Astrocyte (in vitro differentiated cells and primary cell): ENCODE results near the gene FMN1. TPM values are rescaled to one million over a fixed set of nuclear protein-coding genes. Genes with fewer than 3 reads are reported as not detected.
A peak's percentile ranks its signal among the peaks of the same experiment; 100 is the strongest.

Experiments
- DNase-seq: peaks from one replicate; pipeline ENCODE4 v3.0.0-alpha.2; 2010; ENCODE audit warnings: low read depth
- FAIRE-seq: peaks from 2 replicates; lab custom pipeline; 2011; peaks lifted over from hg19 to GRCh38; lab: Jason Lieb, UNC
- H2AFZ ChIP-seq: 2 replicates; pipeline ENCODE4 v1.6.0; 2012; ENCODE audit warnings: low read depth, low read length, inconsistent platforms
- H3K27ac ChIP-seq: 2 replicates; pipeline ENCODE4 v1.5.1; 2011; ENCODE audit warnings: low read depth, low read length, inconsistent platforms
- H3K27me3 ChIP-seq: 2 replicates; pipeline ENCODE4 v1.6.0; 2011; ENCODE audit warnings: low read length, inconsistent platforms; ENCODE audit not compliant: insufficient read depth
- H3K36me3 ChIP-seq: 2 replicates; pipeline ENCODE4 v1.5.1; 2011; ENCODE audit warnings: low read length, inconsistent platforms; ENCODE audit not compliant: insufficient read depth
- H3K4me1 ChIP-seq: 2 replicates; pipeline ENCODE4 v1.5.1; 2011; ENCODE audit warnings: low read length, inconsistent platforms; ENCODE audit not compliant: insufficient read depth
- H3K4me2 ChIP-seq: 2 replicates; pipeline ENCODE4 v1.6.0; 2012; ENCODE audit warnings: low read length, inconsistent platforms
- H3K4me3 ChIP-seq: 2 replicates; pipeline ENCODE4 v1.5.1; 2011; ENCODE audit warnings: low read depth, mild to moderate bottlenecking, low read length, inconsistent platforms; ENCODE audit not compliant: insufficient read depth
- H3K79me2 ChIP-seq: 2 replicates; pipeline ENCODE4 v1.6.0; 2012; ENCODE audit warnings: mild to moderate bottlenecking, low read length, inconsistent platforms; ENCODE audit not compliant: insufficient read depth
- H3K9ac ChIP-seq: 2 replicates; pipeline ENCODE4 v1.6.0; 2012; ENCODE audit warnings: mild to moderate bottlenecking, low read length, inconsistent platforms
- H3K9me3 ChIP-seq: 2 replicates; pipeline ENCODE4 v1.5.1; 2012; ENCODE audit warnings: low read depth, mild to moderate bottlenecking, low read length, inconsistent platforms; ENCODE audit not compliant: insufficient read depth
- H4K20me1 ChIP-seq: 2 replicates; pipeline ENCODE4 v1.6.0; 2012; ENCODE audit warnings: low read length, inconsistent platforms; ENCODE audit not compliant: insufficient read depth
- H3K27ac Mint-ChIP-seq: one replicate; pipeline ENCODE4 v1.8.0; 2021; ENCODE audit warnings: mild to moderate bottlenecking, mixed read lengths; ENCODE audit not compliant: unreplicated experiment
- H3K27me3 Mint-ChIP-seq: one replicate; pipeline ENCODE4 v1.8.0; 2021; ENCODE audit warnings: low read depth, mixed read lengths; ENCODE audit not compliant: unreplicated experiment
- H3K36me3 Mint-ChIP-seq: one replicate; pipeline ENCODE4 v1.8.0; 2021; ENCODE audit warnings: low read depth, mixed read lengths; ENCODE audit not compliant: unreplicated experiment
- H3K4me1 Mint-ChIP-seq: one replicate; pipeline ENCODE4 v1.8.0; 2021; ENCODE audit warnings: low read depth, mixed read lengths; ENCODE audit not compliant: unreplicated experiment
- H3K4me3 Mint-ChIP-seq: one replicate; pipeline ENCODE4 v1.8.0; 2021; ENCODE audit warnings: mild to moderate bottlenecking, moderate library complexity, mixed read lengths; ENCODE audit not compliant: unreplicated experiment
- H3K9me3 Mint-ChIP-seq: one replicate; pipeline ENCODE4 v1.8.0; 2021; ENCODE audit warnings: mild to moderate bottlenecking, mixed read lengths; ENCODE audit not compliant: unreplicated experiment
- CTCF ChIP-seq: IDR thresholded peaks from 2 replicates; pipeline ENCODE4 v1.5.1; 2011; ENCODE audit warnings: low read depth, mild to moderate bottlenecking, inconsistent platforms, low read length, moderate library complexity; ENCODE audit not compliant: insufficient read depth
- EZH2 ChIP-seq: IDR thresholded peaks from 2 replicates; pipeline ENCODE4 v1.6.1; 2012; ENCODE audit warnings: mild to moderate bottlenecking, low read length, inconsistent platforms; ENCODE audit not compliant: insufficient read depth
- total RNA-seq: library from RNA; stranded (reverse); gene quantifications from 2 replicates; pipeline ENCODE4 v1.2.1, GENCODE V29; 2021

FMN1 gene
- total RNA-seq, 1 donor from 2014 or later = 5.3 TPM

GRCh38 chr15:32733281-32733680 is 461.2 kb downstream of the FMN1 start:
- H3K27ac ChIP-seq = no peak overlapping the region
- peaks cover 32% of the 10 kb centered on the region for H4K20me1 ChIP-seq
- FAIRE-seq = peak; percentile 75
- H3K27me3 Mint-ChIP-seq = no peaks in the 10 kb centered on the region
- peaks cover 33% of the 10 kb centered on the region for H3K36me3 ChIP-seq
- peak overlapping the region; percentile 1 for H3K9ac ChIP-seq
- H3K27ac Mint-ChIP-seq = no peak overlapping the region
- H2AFZ ChIP-seq = no peak overlapping the region
- H3K4me2 ChIP-seq = no peak overlapping the region
- H3K9me3 Mint-ChIP-seq = peaks cover 3% of the 10 kb centered on the region
- H3K36me3 Mint-ChIP-seq = peaks cover 8% of the 10 kb centered on the region
- peaks cover 23% of the 10 kb centered on the region for H3K4me1 ChIP-seq
- TF ChIP-seq CTCF (no peak), EZH2 (no peak)
- no peak overlapping the region for H3K4me3 Mint-ChIP-seq
- peak; percentile 70 for DNase-seq
- H3K27me3 ChIP-seq = no peaks in the 10 kb centered on the region
- peaks cover 37% of the 10 kb centered on the region for H3K79me2 ChIP-seq
- H3K9me3 ChIP-seq = no peaks in the 10 kb centered on the region
- no peak overlapping the region for H3K4me3 ChIP-seq
- peaks cover 12% of the 10 kb centered on the region for H3K4me1 Mint-ChIP-seq

- Histone ChIP-seq H3K9me3 (no peaks in the 10 kb centered on the region), H3K4me1 (peaks cover 23% of the 10 kb centered on the region), H3K9ac (peak overlapping the region; percentile 1), H3K4me3 (no peak overlapping the region), H3K27ac (no peak overlapping the region), H3K79me2 (peaks cover 41% of the 10 kb centered on the region), H3K36me3 (peaks cover 33% of the 10 kb centered on the region), H3K27me3 (no peaks in the 10 kb centered on the region), H4K20me1 (peaks cover 32% of the 10 kb centered on the region), H3K4me2 (no peak overlapping the region), H2AFZ (no peak overlapping the region)
- DNase-seq (no peak), FAIRE-seq (peak; percentile 56)
- H3K4me1 Mint-ChIP-seq = peaks cover 12% of the 10 kb centered on the region
- TF ChIP-seq CTCF (no peak), EZH2 (no peak)
- H3K36me3 Mint-ChIP-seq = peaks cover 8% of the 10 kb centered on the region
- peaks cover 3% of the 10 kb centered on the region for H3K9me3 Mint-ChIP-seq
- no peak overlapping the region for H3K27ac Mint-ChIP-seq
- no peaks in the 10 kb centered on the region for H3K27me3 Mint-ChIP-seq
- H3K4me3 Mint-ChIP-seq = no peak overlapping the region
These were observed 461.8 kb downstream of the FMN1 start for GRCh38 chr15:32732574-32733157.
